ENCODE measurements around the gene SLC39A13.

SLC39A13 gene

GRCh38 chr11:47391711-47392432 lies 16.5 kb upstream of the SLC39A13 start:
- H3K36me3 ChIP-seq (ENCODE audit: insufficient read depth, low read length) = no peaks in the 10 kb centered on the region
- no peak overlapping the region for H3K9ac ChIP-seq (ENCODE audit: low read depth, low read length)

DNA sequence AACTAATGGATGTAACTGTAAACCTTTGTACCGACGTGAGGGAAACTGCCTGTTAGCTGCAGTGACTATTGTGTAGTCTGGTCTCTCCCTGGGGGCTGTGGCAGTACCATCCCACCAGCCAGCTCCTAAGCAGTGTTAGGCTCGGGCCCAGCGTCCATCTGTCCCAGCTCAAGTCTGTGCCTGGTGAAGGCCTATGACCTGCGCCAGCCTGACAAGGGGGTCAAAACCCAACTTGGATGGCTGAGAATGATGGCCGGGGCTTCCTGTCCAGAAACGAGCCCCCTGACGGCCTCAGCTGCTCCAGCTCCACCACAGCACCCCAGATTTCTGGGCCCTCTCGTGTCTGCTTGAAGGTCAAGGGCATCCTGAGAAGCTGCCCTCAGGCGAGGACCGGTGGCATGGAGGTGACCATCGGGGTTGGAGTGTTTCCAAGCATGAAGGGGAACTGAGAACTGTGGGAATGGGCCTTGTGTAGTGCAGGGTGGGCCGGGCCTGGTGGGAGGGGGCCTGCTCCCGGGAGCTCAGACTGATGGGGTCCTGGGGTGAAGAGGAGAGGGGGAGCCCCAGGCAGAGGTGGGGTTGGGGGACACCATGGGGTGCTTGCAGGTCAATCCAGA lies 15.7 kb upstream of the SLC39A13 start:
- Histone ChIP-seq H3K4me1 (ENCODE audit: insufficient read depth, low read length) (peaks cover 4% of the 10 kb centered on the region; the same call in 1 of the 2 replicates), H3K9me3 (ENCODE audit: control insufficient read depth, insufficient read depth, low read length) (no peaks in the 10 kb centered on the region), H3K9ac (ENCODE audit: low read depth, low read length) (no peak overlapping the region), H3K36me3 (ENCODE audit: insufficient read depth, low read length) (no peaks in the 10 kb centered on the region)

More at GRCh38 chr11:47391711-47392432, 16.5 kb upstream of the SLC39A13 start:
- Histone ChIP-seq H3K9me3 (ENCODE audit: control insufficient read depth, insufficient read depth, low read length) (no peaks in the 10 kb centered on the region), H3K4me1 (ENCODE audit: insufficient read depth, low read length) (peaks cover 4% of the 10 kb centered on the region; the same call in 1 of the 2 replicates)

- Histone ChIP-seq H3K36me3 (ENCODE audit: insufficient read depth, low read length) (no peaks in the 10 kb centered on the region), H3K4me1 (ENCODE audit: insufficient read depth, low read length) (peaks cover 10% of the 10 kb centered on the region), H3K9ac (ENCODE audit: low read depth, low read length) (no peak overlapping the region), H3K9me3 (ENCODE audit: control insufficient read depth, insufficient read depth, low read length) (no peaks in the 10 kb centered on the region)
Observed at GRCh38 chr11:47393163-47394049, 15.0 kb upstream of the SLC39A13 start.

DNA sequence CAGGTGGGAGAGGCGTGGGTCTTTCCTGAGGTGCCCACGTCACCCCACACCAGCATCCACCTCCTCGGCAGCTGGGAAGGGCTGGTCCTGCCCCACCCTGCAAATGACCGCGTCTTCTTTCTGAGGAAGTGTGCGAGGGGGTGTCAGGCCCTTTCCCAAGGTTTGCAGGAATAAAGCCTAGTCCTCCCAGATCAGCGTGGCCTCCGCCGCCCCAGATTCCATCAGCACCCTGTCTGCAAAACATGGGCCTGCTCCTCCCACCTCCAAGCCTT lies 14.4 kb upstream of the SLC39A13 start:
- Histone ChIP-seq H3K9ac (ENCODE audit: low read depth, low read length) (no peak overlapping the region), H3K4me1 (ENCODE audit: insufficient read depth, low read length) (peaks cover 10% of the 10 kb centered on the region), H3K36me3 (ENCODE audit: insufficient read depth, low read length) (no peaks in the 10 kb centered on the region), H3K9me3 (ENCODE audit: control insufficient read depth, insufficient read depth, low read length) (no peaks in the 10 kb centered on the region)

- H3K9ac ChIP-seq (ENCODE audit: low read depth, low read length) = no peak overlapping the region
- H3K36me3 ChIP-seq (ENCODE audit: insufficient read depth, low read length) = no peaks in the 10 kb centered on the region
- H3K9me3 ChIP-seq (ENCODE audit: control insufficient read depth, insufficient read depth, low read length) = no peaks in the 10 kb centered on the region
- peaks cover 10% of the 10 kb centered on the region for H3K4me1 ChIP-seq (ENCODE audit: insufficient read depth, low read length)
Observed at GRCh38 chr11:47394322-47395222, 13.8 kb upstream of the SLC39A13 start.

DNA sequence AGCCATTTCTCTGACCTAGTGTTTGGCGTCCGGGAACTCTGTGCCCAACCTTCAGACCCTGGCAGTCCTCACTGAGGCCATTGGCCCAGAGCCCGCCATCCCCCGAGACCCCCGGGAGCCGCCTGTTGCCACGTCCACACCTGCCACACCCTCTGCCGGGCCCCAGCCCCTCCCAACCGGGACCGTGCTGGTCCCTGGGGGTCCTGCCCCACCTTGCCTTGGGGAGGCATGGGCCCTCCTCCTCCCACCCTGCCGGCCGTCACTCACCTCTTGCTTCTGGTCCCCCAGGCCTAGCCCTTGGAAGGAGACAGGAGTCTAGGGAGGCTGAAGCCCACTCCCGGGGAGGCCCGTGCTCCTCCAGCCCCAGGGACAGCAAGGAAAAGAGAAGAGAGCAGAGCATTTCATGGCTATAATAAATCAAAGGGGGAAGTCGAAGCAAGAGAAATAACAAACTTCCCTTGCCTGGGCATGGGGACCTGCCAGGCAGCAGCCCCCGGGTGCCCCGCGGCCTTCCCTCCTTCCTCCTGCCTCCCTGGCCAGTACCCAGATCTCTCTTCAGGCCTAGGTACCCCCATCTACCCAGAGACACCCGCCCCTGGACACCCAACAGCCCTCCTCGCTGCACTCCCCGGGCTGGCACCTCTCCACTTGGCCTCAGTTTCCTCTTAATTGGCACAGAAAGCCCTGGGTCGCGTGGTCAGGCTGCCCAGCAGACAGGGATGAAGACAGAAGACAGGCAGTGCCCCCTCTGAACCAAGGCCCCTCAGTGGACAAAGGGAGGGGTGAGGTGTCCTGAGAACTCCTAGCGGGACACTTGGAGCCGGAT lies 13.0 kb upstream of the SLC39A13 start:
- Histone ChIP-seq H3K9ac (ENCODE audit: low read depth, low read length) (no peak overlapping the region), H3K9me3 (ENCODE audit: control insufficient read depth, insufficient read depth, low read length) (no peaks in the 10 kb centered on the region), H3K36me3 (ENCODE audit: insufficient read depth, low read length) (no peaks in the 10 kb centered on the region), H3K4me1 (ENCODE audit: insufficient read depth, low read length) (peaks cover 10% of the 10 kb centered on the region)

DNA sequence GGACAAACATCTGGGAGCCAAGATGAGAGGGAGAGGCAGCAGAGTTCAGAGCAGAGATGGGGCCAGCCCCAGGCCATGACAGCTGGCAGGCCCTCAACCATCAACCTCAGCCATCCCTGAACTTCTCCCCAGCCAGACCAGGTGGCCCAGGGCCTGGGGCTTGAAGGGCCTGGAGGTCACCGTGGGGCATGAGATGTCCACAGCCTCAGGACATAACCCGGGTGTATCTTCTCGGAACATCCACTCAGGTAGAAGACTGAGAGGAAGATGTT lies 12.4 kb upstream of the SLC39A13 start:
- Histone ChIP-seq H3K36me3 (ENCODE audit: insufficient read depth, low read length) (no peaks in the 10 kb centered on the region), H3K4me1 (ENCODE audit: insufficient read depth, low read length) (peaks cover 10% of the 10 kb centered on the region), H3K9me3 (ENCODE audit: control insufficient read depth, insufficient read depth, low read length) (no peaks in the 10 kb centered on the region), H3K9ac (ENCODE audit: low read depth, low read length) (no peak overlapping the region)

DNA sequence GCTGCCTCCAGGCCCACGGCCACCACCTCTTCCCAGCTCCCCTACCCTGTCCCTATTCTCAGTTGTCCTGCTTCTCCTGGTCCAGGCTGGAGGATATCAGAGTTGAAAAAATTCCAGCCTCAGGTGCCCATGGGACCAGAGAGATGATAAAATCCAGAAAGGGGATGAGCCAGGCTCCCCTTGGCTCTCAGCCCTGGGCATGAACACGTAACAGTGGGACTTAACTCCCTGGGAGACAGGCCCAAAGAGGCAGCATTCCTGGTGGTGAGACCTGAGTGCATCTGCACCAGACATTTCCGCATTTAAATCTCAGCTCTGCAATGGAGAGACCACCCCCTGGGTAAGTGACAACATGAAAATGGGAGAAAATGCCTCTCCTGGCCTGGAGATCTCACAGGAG lies 10.4 kb upstream of the SLC39A13 start:
- H3K4me1 ChIP-seq (ENCODE audit: insufficient read depth, low read length) = peaks cover 17% of the 10 kb centered on the region
- no peaks in the 10 kb centered on the region for H3K36me3 ChIP-seq (ENCODE audit: insufficient read depth, low read length)
- H3K9ac ChIP-seq (ENCODE audit: low read depth, low read length) = no peak overlapping the region
- no peaks in the 10 kb centered on the region for H3K9me3 ChIP-seq (ENCODE audit: control insufficient read depth, insufficient read depth, low read length)

GRCh38 chr11:47398551-47398950 lies 9.8 kb upstream of the SLC39A13 start:
- Histone ChIP-seq H3K4me1 (ENCODE audit: insufficient read depth, low read length) (peaks cover 14% of the 10 kb centered on the region), H3K9ac (ENCODE audit: low read depth, low read length) (no peak overlapping the region), H3K36me3 (ENCODE audit: insufficient read depth, low read length) (no peaks in the 10 kb centered on the region), H3K9me3 (ENCODE audit: control insufficient read depth, insufficient read depth, low read length) (no peaks in the 10 kb centered on the region)

DNA sequence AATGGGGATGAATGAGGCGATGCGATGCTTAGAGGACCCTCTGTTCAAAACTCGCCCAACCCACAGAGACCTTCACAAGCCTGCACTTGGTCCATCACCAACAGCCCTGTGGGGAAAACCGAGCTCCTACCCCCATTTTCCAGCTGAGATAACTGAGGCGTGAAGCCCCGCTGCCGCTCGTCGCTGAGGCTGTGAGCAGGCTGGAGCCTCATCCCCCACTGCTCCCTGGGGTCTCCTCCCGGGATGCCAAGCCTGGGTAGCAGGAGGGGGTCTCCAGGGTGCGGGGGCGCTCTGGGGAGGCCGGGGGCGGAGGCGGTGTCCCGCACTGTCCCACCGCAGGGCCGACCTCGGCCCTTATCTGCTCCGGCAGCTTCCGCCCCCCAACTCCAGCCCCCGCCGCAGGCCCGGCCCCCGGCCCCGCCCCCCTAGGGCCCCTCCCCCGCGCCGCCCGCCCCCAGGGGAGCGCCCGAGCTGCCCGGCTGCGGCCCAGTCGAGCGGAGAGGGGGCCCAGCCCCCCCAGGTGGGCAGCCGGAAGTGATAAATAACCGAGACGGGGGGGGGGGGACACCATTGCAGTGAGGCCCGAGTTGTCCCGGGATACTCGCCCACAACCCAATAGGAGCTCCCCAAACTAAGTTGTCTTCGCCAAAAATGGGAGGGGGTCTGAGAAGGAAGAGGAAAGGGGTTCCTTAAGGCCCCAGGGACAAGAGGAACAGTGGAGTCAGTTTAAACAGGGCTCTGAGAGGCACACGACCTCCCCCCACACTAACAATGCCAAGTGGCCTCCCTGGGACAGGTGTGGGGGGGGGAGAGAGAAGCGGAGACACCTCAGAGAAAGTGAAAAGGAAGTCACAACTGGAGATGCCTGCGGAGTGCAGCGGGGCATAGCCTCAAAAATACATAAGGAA lies 8.3 kb upstream of the SLC39A13 start:
- H3K9me3 ChIP-seq (ENCODE audit: control insufficient read depth, insufficient read depth, low read length) = no peaks in the 10 kb centered on the region
- H3K36me3 ChIP-seq (ENCODE audit: insufficient read depth, low read length) = no peaks in the 10 kb centered on the region
- H3K4me1 ChIP-seq (ENCODE audit: insufficient read depth, low read length) = peaks cover 13% of the 10 kb centered on the region
- peak overlapping the region; percentile 46 for H3K9ac ChIP-seq (ENCODE audit: low read depth, low read length)

- Histone ChIP-seq H3K9ac (ENCODE audit: low read depth, low read length) (peak overlapping the region; percentile 44; the same call in 1 of the 2 replicates), H3K9me3 (ENCODE audit: control insufficient read depth, insufficient read depth, low read length) (no peaks in the 10 kb centered on the region), H3K36me3 (ENCODE audit: insufficient read depth, low read length) (no peaks in the 10 kb centered on the region), H3K4me1 (ENCODE audit: insufficient read depth, low read length) (peaks cover 13% of the 10 kb centered on the region)
Observed at GRCh38 chr11:47400768-47401279, 7.6 kb upstream of the SLC39A13 start.

DNA sequence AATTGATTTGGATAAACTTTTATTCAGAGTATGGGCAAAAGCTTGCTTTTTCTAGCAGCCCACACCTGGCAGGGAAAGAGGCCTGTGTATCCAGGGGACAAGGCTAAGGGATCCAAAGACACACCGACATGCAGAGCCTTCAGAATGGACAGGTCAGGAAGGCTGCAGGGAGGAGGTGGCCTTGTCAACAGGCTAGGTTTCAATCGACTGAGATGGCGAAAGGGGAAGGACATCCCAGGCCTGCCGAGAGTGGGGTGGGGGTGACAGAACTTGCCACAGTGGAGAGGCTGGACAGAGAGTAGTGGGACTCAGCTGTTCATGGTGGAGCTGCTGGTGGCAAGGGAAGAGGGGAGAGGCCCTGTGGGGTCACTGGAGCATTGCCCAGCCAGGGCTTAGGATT lies 5.3 kb upstream of the SLC39A13 start:
- no peaks in the 10 kb centered on the region for H3K36me3 ChIP-seq (ENCODE audit: insufficient read depth, low read length)
- H3K9ac ChIP-seq (ENCODE audit: low read depth, low read length) = no peak overlapping the region
- H3K4me1 ChIP-seq (ENCODE audit: insufficient read depth, low read length) = peaks cover 15% of the 10 kb centered on the region
- H3K9me3 ChIP-seq (ENCODE audit: control insufficient read depth, insufficient read depth, low read length) = no peaks in the 10 kb centered on the region

DNA sequence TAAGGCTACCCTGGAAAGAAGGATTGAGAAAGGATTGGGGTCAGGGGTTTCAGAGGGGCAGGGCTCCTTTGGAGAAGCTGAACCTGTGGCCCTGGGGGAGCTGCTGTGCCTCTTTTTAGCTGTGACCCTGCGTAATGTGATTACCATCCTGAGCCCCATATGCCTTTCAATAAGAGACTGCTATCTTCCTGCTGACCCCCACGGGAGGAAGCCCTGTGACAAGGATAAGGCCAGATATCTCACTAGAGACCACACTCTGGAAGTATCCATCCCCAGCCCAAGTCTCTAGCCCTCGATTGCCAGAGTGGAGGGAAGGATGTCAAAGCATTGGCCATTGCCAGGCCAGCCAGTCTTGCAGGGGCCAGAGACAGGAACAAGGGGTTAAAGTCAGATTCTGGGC lies 4.8 kb upstream of the SLC39A13 start:
- Histone ChIP-seq H3K4me1 (ENCODE audit: insufficient read depth, low read length) (peaks cover 12% of the 10 kb centered on the region), H3K9me3 (ENCODE audit: control insufficient read depth, insufficient read depth, low read length) (no peaks in the 10 kb centered on the region), H3K9ac (ENCODE audit: low read depth, low read length) (no peak overlapping the region), H3K36me3 (ENCODE audit: insufficient read depth, low read length) (no peaks in the 10 kb centered on the region)

Measured in ES-I3 (cell line).